ENCODE results near the gene PLOD3. TPM values are rescaled to one million over a fixed set of nuclear protein-coding genes. Genes with fewer than 3 reads are reported as not detected.

The PLOD3 gene
- total RNA-seq, 4 donors from 2014 or later = 30.0 to 42.5 (median 32.7) TPM

GRCh38 chr7:101216860-101217387 is 457 bp downstream of the PLOD3 start:
- Histone ChIP-seq H3K27ac (peak overlapping the region; percentile 89 to 96 (median 93)), H3K36me3 (peaks cover 10 to 14% of the 10 kb centered on the region in 2 donors), H3K9me3 (no peaks in the 10 kb centered on the region), H3K4me3 (replicated peaks in 1 of 3) (peak overlapping the region; percentile 80 to 86 (median 86)), H3K4me1 (peaks cover 19 to 30% of the 10 kb centered on the region in 2 donors), H3K27me3 (no peaks in the 10 kb centered on the region)
- no peak for DNase-seq
- TF ChIP-seq CTCF (IDR thresholded peaks at IDR 0.05) (no peak), POLR2A (IDR thresholded peaks at IDR 0.05) (no peak)
- WGBS, 2 donors = 0% methylated on average over 6 of the region's 34 CpGs
- intact Hi-C loops (cut with DNase I) = no loop called here

DNA sequence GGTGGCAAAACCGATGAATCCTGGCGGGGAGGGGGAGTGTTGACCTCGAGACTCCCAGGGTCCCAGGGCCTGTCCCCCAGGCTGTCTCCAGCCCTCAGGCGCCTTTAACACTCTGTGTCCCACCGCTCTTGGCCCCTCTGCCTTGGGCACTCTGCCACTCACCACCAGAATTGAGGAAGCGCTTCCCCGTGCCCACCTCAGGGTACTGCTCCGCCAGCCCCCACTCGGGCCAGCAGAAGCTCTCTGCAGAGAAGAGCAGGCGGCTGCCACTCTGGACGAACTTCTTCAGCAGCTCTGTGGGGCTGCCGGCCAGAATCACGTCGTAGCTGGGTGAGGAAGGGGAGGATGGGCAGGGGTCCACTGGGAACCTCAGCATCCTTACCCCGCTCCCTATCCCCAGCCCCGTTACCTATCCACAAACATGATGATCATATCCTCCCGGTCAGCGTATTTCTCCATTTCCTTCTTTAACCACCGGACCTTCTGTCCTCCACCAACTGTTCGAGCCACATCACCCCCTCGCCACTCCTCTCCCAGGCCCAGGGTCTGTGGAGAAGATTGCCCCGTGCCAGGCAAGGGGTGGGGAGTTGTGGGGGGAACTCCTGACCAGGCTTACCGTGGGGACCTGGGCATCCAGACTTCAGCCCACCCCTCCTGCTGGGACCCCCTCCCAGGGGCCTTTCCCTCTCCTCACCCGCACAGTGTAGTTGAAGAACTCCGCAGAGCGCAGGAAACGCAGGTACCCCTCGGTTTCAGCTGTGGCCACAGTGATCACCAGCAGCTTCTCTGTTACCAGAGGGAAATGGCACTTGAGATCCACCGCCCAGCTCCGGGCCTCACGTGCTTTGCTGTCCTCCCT is 1.2 kb downstream of the PLOD3 start:
- no peak for TF ChIP-seq POLR2A (IDR thresholded peaks at IDR 0.05)
- TF ChIP-seq CTCF (IDR thresholded peaks at IDR 0.05) = no peak
- no peaks in the 10 kb centered on the region for H3K27me3 ChIP-seq
- H3K4me1 ChIP-seq = peaks cover 19 to 30% of the 10 kb centered on the region in 2 donors
- peak; percentile 17 to 33 for DNase-seq
- H3K9me3 ChIP-seq = no peaks in the 10 kb centered on the region
- 55 to 68% methylated on average over 21 to 27 of the region's 31 CpGs for WGBS, 2 donors
- H3K4me3 ChIP-seq (replicated peaks in 1 of 3) = peak overlapping the region; percentile 80 to 86 (median 86)
- peaks cover 16 to 19% of the 10 kb centered on the region in 2 donors for H3K36me3 ChIP-seq
- intact Hi-C loops (cut with DNase I) = no loop called here
- H3K27ac ChIP-seq = no peak overlapping the region

GRCh38 chr7:101212014-101212413 is 5.4 kb downstream of the PLOD3 start:
- H3K4me3 ChIP-seq (replicated peaks in 1 of 3) = no peak overlapping the region
- DNase-seq = no peak
- TF ChIP-seq CTCF (IDR thresholded peaks at IDR 0.05) = no peak
- no peak for TF ChIP-seq POLR2A (IDR thresholded peaks at IDR 0.05)
- H3K27me3 ChIP-seq = no peaks in the 10 kb centered on the region
- peaks cover 35% of the 10 kb centered on the region in 2 donors for H3K36me3 ChIP-seq
- intact Hi-C loops (cut with DNase I) = no loop called here
- no peaks in the 10 kb centered on the region for H3K9me3 ChIP-seq
- no peak overlapping the region for H3K27ac ChIP-seq
- H3K4me1 ChIP-seq = peaks cover 10 to 12% of the 10 kb centered on the region in 2 donors
- WGBS, 2 donors = 89 to 92% methylated on average over 8 of the region's 8 CpGs

DNA sequence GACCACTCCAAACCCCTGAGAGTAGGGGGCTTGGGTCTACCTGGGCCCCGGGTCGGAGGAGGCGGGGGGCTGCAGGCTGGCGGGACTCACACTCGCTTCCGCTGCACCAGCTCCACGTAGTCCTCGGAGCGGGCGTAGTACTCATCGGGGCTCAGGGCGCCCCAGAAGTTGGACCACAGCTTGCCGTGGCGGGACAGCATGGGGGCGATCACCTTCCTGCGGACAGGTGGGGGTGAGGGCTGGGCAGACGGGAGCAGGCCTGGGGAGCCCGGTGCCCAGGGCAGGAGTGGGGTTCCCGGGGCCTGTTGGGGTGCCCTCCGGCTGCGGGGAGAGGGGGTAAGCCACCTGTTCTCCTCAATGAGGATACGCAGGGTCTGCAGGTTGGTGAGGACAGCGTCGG is 5.9 kb downstream of the PLOD3 start:
- no peak overlapping the region for H3K4me3 ChIP-seq (replicated peaks in 1 of 3)
- no peaks in the 10 kb centered on the region for H3K27me3 ChIP-seq
- no peak for TF ChIP-seq CTCF (IDR thresholded peaks at IDR 0.05)
- H3K27ac ChIP-seq = no peak overlapping the region
- DNase-seq = no peak
- WGBS, 2 donors = 98 to 100% methylated on average over 10 to 17 of the region's 24 CpGs
- no peaks in the 10 kb centered on the region for H3K9me3 ChIP-seq
- intact Hi-C loops (cut with DNase I) = no loop called here
- H3K36me3 ChIP-seq = peaks cover 35% of the 10 kb centered on the region in 2 donors
- peaks cover 5 to 7% of the 10 kb centered on the region in 2 donors for H3K4me1 ChIP-seq

- WGBS, 2 donors = 89 to 95% methylated on average over 11 to 16 of the region's 19 CpGs
- Histone ChIP-seq H3K36me3 (peaks cover 31 to 35% of the 10 kb centered on the region in 2 donors), H3K27ac (no peak overlapping the region), H3K4me1 (no peaks in the 10 kb centered on the region), H3K9me3 (no peaks in the 10 kb centered on the region), H3K27me3 (no peaks in the 10 kb centered on the region), H3K4me3 (replicated peaks in 1 of 3) (no peak overlapping the region)
- intact Hi-C loops (cut with DNase I) = no loop called here
- TF ChIP-seq POLR2A (IDR thresholded peaks at IDR 0.05) (no peak), CTCF (IDR thresholded peaks at IDR 0.05) (no peak)
- DNase-seq = no peak
These were observed 7.2 kb downstream of the PLOD3 start for GRCh38 chr7:101210143-101210542.

Data from thyroid gland (tissue), 4 donors.